ENCODE results near the gene RAB6C.
A peak's percentile ranks its signal among the peaks of the same experiment; 100 is the strongest.
"Not testable (repeated sequence)": the region's sequence is repeated elsewhere in the genome, so short reads cannot be mapped to it uniquely, and the experiment has no call there.

Gene RAB6C

GRCh38 chr2:129979629-129980155 is at the start of gene RAB6C:
RAB6C (plus strand) TSS chr2:129979666; CDS start chr2:129980116, 450 bp downstream.
- not testable (repeated sequence) for DNase-seq (ENCODE audit: low read depth in 2 of 3, low spot score in 1 of 3)

- DNase-seq (ENCODE audit: low read depth in 2 of 3, low spot score in 1 of 3): no peak
Observed at GRCh38 chr2:129930451-129930850, 49.0 kb upstream of the RAB6C start.

- DNase-seq (ENCODE audit: low read depth in 2 of 3, low spot score in 1 of 3): not testable (repeated sequence)
Observed at GRCh38 chr2:129933387-129933786, 46.1 kb upstream of the RAB6C start.

GRCh38 chr2:129934044-129934822 is 45.2 kb upstream of the RAB6C start:
- no peak for DNase-seq (ENCODE audit: low read depth in 2 of 3, low spot score in 1 of 3)

GRCh38 chr2:129935118-129935517 is 44.3 kb upstream of the RAB6C start:
- no peak for DNase-seq (ENCODE audit: low read depth in 2 of 3, low spot score in 1 of 3)

- peak in 2 of 3 donors; percentile 45 to 56 for DNase-seq (ENCODE audit: low read depth in 2 of 3, low spot score in 1 of 3)
Observed at GRCh38 chr2:129936334-129936934, 43.0 kb upstream of the RAB6C start.

GRCh38 chr2:129938850-129939471 is 40.5 kb upstream of the RAB6C start:
- DNase-seq (ENCODE audit: low read depth in 2 of 3, low spot score in 1 of 3): not testable (repeated sequence)

- not testable (repeated sequence) for DNase-seq (ENCODE audit: low read depth in 2 of 3, low spot score in 1 of 3)
Observed at GRCh38 chr2:129943456-129943855, 36.0 kb upstream of the RAB6C start.

- no peak for DNase-seq (ENCODE audit: low read depth in 2 of 3, low spot score in 1 of 3)
Observed at GRCh38 chr2:129945557-129945956, 33.9 kb upstream of the RAB6C start.

GRCh38 chr2:129947712-129948111 is 31.8 kb upstream of the RAB6C start:
- not testable (repeated sequence) for DNase-seq (ENCODE audit: low read depth in 2 of 3, low spot score in 1 of 3)

- not testable (repeated sequence) for DNase-seq (ENCODE audit: low read depth in 2 of 3, low spot score in 1 of 3)
Observed at GRCh38 chr2:129956171-129956570, 23.3 kb upstream of the RAB6C start.

- DNase-seq (ENCODE audit: low read depth in 2 of 3, low spot score in 1 of 3): no peak
Observed at GRCh38 chr2:129957891-129958290, 21.6 kb upstream of the RAB6C start.

- not testable (repeated sequence) for DNase-seq (ENCODE audit: low read depth in 2 of 3, low spot score in 1 of 3)
Observed at GRCh38 chr2:129958736-129959135, 20.7 kb upstream of the RAB6C start.

GRCh38 chr2:129968605-129969004 is 10.9 kb upstream of the RAB6C start:
- DNase-seq (ENCODE audit: low read depth in 2 of 3, low spot score in 1 of 3): not testable (repeated sequence)

- no peak for DNase-seq (ENCODE audit: low read depth in 2 of 3, low spot score in 1 of 3)
Observed at GRCh38 chr2:129975016-129975774, 4.3 kb upstream of the RAB6C start.

GRCh38 chr2:129976969-129977368 is 2.5 kb upstream of the RAB6C start:
- DNase-seq (ENCODE audit: low read depth in 2 of 3, low spot score in 1 of 3): not testable (repeated sequence)

- no peak for DNase-seq (ENCODE audit: low read depth in 2 of 3, low spot score in 1 of 3)
Observed at GRCh38 chr2:129977986-129978385, 1.5 kb upstream of the RAB6C start.

- not testable (repeated sequence) for DNase-seq (ENCODE audit: low read depth in 2 of 3, low spot score in 1 of 3)
Observed at GRCh38 chr2:129980246-129980645, 780 bp downstream of the RAB6C start.

- not testable (repeated sequence) for DNase-seq (ENCODE audit: low read depth in 2 of 3, low spot score in 1 of 3)
Observed at GRCh38 chr2:129981689-129982088, 2.2 kb downstream of the RAB6C start.

GRCh38 chr2:129984426-129984825 is 5.0 kb downstream of the RAB6C start:
- no peak for DNase-seq (ENCODE audit: low read depth in 2 of 3, low spot score in 1 of 3)

GRCh38 chr2:129992415-129993006 is 13.0 kb downstream of the RAB6C start:
- not testable (repeated sequence) for DNase-seq (ENCODE audit: low read depth in 2 of 3, low spot score in 1 of 3)
